ENCODE results near the gene MAST4. TPM values are rescaled to one million over a fixed set of nuclear protein-coding genes. Genes with fewer than 3 reads are reported as not detected.

MAST4 gene
- total and polyA plus RNA-seq, 2 donors (not counting 1 experiment from before 2014, with no cell fraction given): 2.5 to 57.1 TPM

- H2AFZ ChIP-seq (ENCODE audit: insufficient read depth, low read depth, low read length, poor library complexity, severe bottlenecking): no peak overlapping the region
- H3K79me2 ChIP-seq (ENCODE audit: control insufficient read depth, insufficient read depth, low read length): peaks cover 74% of the 10 kb centered on the region
- no peak overlapping the region for H3K4me2 ChIP-seq (replicated peaks; ENCODE audit: low read depth, low read length, poor library complexity, severe bottlenecking)
- peaks cover 44 to 59% of the 10 kb centered on the region in 2 donors for H3K4me1 ChIP-seq (ENCODE audit: control insufficient read depth in 2 of 2, insufficient read depth in 2 of 2, low read length in 2 of 2)
- no peak overlapping the region for H3K9ac ChIP-seq (ENCODE audit: low read length)
- DNase-seq: no peak
- Mint-ChIP-seq H3K27ac (peak overlapping the region; percentile 78), H3K4me1 (peaks cover 59% of the 10 kb centered on the region), H3K4me3 (no peak overlapping the region), H3K27me3 (no peaks in the 10 kb centered on the region), H3K9me3 (ENCODE audit: insufficient read depth) (peaks cover 11% of the 10 kb centered on the region)
- peaks cover 7 to 45% (median 39%) of the 10 kb centered on the region in 3 donors for H3K9me3 ChIP-seq (ENCODE audit: control extremely low read depth in 1 of 3, control insufficient read depth in 2 of 3, insufficient read depth in 1 of 3, low read length in 2 of 3)
- no peak for ATAC-seq (ENCODE audit: low read depth)
- peak overlapping the region in 1 of 2 donors; percentile 65 for H3K27ac ChIP-seq (ENCODE audit: low read length in 2 of 2)
- POLR2A ChIA-PET: interaction anchor here (1.2 kb wide), 1 partner anchor 17 kb away, joined by 3 read pairs; the partner anchor contains the start of gene CD180
- peaks cover 9 to 84% of the 10 kb centered on the region in 2 experiments for H3K36me3 ChIP-seq (replicated peaks in 1 of 2; ENCODE audit: control extremely low read depth in 1 of 2, control insufficient read depth in 1 of 2, extremely low read depth in 1 of 2, insufficient read depth in 2 of 2, low read length in 1 of 2)
- CTCF ChIA-PET: interaction anchor here (0.9 to 2.7 kb wide), 6 partner anchors 14 to 29 kb away, joined by 3 to 12 read pairs (median 5); no protein-coding TSS in a partner anchor
- intact Hi-C loops (cut with micrococcal nuclease): no loop called here
- H4K20me1 ChIP-seq (ENCODE audit: control insufficient read depth, insufficient read depth, low read length, poor library complexity, severe bottlenecking): peaks cover 40% of the 10 kb centered on the region
- H3K4me3 ChIP-seq (ENCODE audit: control extremely low read depth in 1 of 5, extremely low read depth in 1 of 5, insufficient read depth in 1 of 5, low read depth in 2 of 5, low read length in 4 of 5): no peak overlapping the region
- H3K27me3 ChIP-seq (replicated peaks in 1 of 4; ENCODE audit: control extremely low read depth in 1 of 4, control insufficient read depth in 3 of 4, insufficient read depth in 4 of 4, low read length in 3 of 4): no peaks in the 10 kb centered on the region
- no peak for TF ChIP-seq EZH2 (IDR thresholded peaks at IDR 0.05; ENCODE audit: borderline replicate concordance, insufficient read depth, low read depth, low read length, poor library complexity, severe bottlenecking)
- TF ChIP-seq CTCF (IDR thresholded peaks at IDR 0.05): no peak
- WGBS (ENCODE audit: insufficient coverage): 100% methylated on average over 1 of the region's 5 CpGs
Measured at GRCh38 chr5:67179697-67180361, 583.6 kb downstream of the MAST4 start.

- intact Hi-C loops (cut with micrococcal nuclease): no loop called here
- peaks cover 6% of the 10 kb centered on the region for H3K9me3 Mint-ChIP-seq (ENCODE audit: insufficient read depth)
- 28% methylated on average over 5 of the region's 5 CpGs for WGBS (ENCODE audit: insufficient coverage)
- peaks cover 89% of the 10 kb centered on the region for H3K79me2 ChIP-seq (ENCODE audit: control insufficient read depth, insufficient read depth, low read length)
- TF ChIP-seq EZH2 (IDR thresholded peaks at IDR 0.05; ENCODE audit: borderline replicate concordance, insufficient read depth, low read depth, low read length, poor library complexity, severe bottlenecking) (no peak), CTCF (IDR thresholded peaks at IDR 0.05) (no peak)
- peaks cover 50% of the 10 kb centered on the region for H4K20me1 ChIP-seq (ENCODE audit: control insufficient read depth, insufficient read depth, low read length, poor library complexity, severe bottlenecking)
- H2AFZ ChIP-seq (ENCODE audit: insufficient read depth, low read depth, low read length, poor library complexity, severe bottlenecking): no peak overlapping the region
- no peaks in the 10 kb centered on the region for H3K27me3 Mint-ChIP-seq
- ChIA-PET CTCF (interaction anchor here (0.9 to 2.7 kb wide), 4 partner anchors 16 to 37 kb away, joined by 3 to 12 read pairs (median 4); no protein-coding TSS in a partner anchor), POLR2A (interaction anchor here (1.8 kb wide), 1 partner anchor 15 kb away, joined by 4 read pairs; no protein-coding TSS in a partner anchor)
- H3K27ac Mint-ChIP-seq: peak overlapping the region; percentile 91
- no peak for ATAC-seq (ENCODE audit: low read depth)
- H3K27ac ChIP-seq (ENCODE audit: low read length in 2 of 2): peak overlapping the region; percentile 9 to 54
- H3K4me3 Mint-ChIP-seq: peak overlapping the region; percentile 44
- peaks cover 9 to 86% of the 10 kb centered on the region in 2 experiments for H3K36me3 ChIP-seq (replicated peaks in 1 of 2; ENCODE audit: control extremely low read depth in 1 of 2, control insufficient read depth in 1 of 2, extremely low read depth in 1 of 2, insufficient read depth in 2 of 2, low read length in 1 of 2)
- H3K4me2 ChIP-seq (replicated peaks; ENCODE audit: low read depth, low read length, poor library complexity, severe bottlenecking): peak overlapping the region; percentile 25
- peaks cover 7 to 38% (median 27%) of the 10 kb centered on the region in 3 donors for H3K9me3 ChIP-seq (ENCODE audit: control extremely low read depth in 1 of 3, control insufficient read depth in 2 of 3, insufficient read depth in 1 of 3, low read length in 2 of 3)
- peaks cover 64% of the 10 kb centered on the region for H3K4me1 Mint-ChIP-seq
- DNase-seq: no peak
- no peak overlapping the region for H3K4me3 ChIP-seq (ENCODE audit: control extremely low read depth in 1 of 5, extremely low read depth in 1 of 5, insufficient read depth in 1 of 5, low read depth in 2 of 5, low read length in 4 of 5)
- no peaks in the 10 kb centered on the region for H3K27me3 ChIP-seq (replicated peaks in 1 of 4; ENCODE audit: control extremely low read depth in 1 of 4, control insufficient read depth in 3 of 4, insufficient read depth in 4 of 4, low read length in 3 of 4)
- H3K4me1 ChIP-seq (ENCODE audit: control insufficient read depth in 2 of 2, insufficient read depth in 2 of 2, low read length in 2 of 2): peaks cover 63 to 70% of the 10 kb centered on the region in 2 donors
- no peak overlapping the region for H3K9ac ChIP-seq (ENCODE audit: low read length)
Measured at GRCh38 chr5:67181648-67182221, 585.5 kb downstream of the MAST4 start.

Data from B cell (primary cell).